Endothelial cell of umbilical vein (primary cell): ENCODE results near the gene CUEDC1. TPM values are rescaled to one million over a fixed set of nuclear protein-coding genes. Genes with fewer than 3 reads are reported as not detected.
A peak's percentile ranks its signal among the peaks of the same experiment; 100 is the strongest.

Experiments
- BruUV-seq: library from RNA; stranded (reverse); fragments of 400-500 nt; replicated peaks from 2 replicates; lab custom pipeline; 2021; lab: Mats Ljungman, UMichigan
- CTCF ChIA-PET: fragments of 300-600, 350-600 bp; sonication (Branson Sonifier 250); formaldehyde crosslinking; loops from one replicate; lab custom pipeline; 2021; ENCODE audit warnings: antibody characterized with exemption, inconsistent platforms; lab: Charles Lee
- POLR2A ChIA-PET: fragments of 300-600, 350-600 bp; sonication (Branson Sonifier 250); formaldehyde crosslinking; loops from one replicate; lab custom pipeline; 2021; ENCODE audit warnings: antibody characterized with exemption, inconsistent platforms; lab: Charles Lee
- DNase-seq: peaks from one replicate; pipeline ENCODE4 v3.0.0-alpha.2; 2011; ENCODE audit warnings: low read depth, low spot score
- FAIRE-seq: peaks from 2 replicates; lab custom pipeline; 2011; peaks lifted over from hg19 to GRCh38; lab: Jason Lieb, UNC
- H2AFZ ChIP-seq: 2 replicates; pipeline ENCODE4 v1.6.0; 2012; ENCODE audit warnings: low read depth, low read length, control low read depth, inconsistent platforms
- H3K27ac ChIP-seq: 2 replicates; pipeline ENCODE4 v1.5.1; 2011; ENCODE audit warnings: low read depth, mild to moderate bottlenecking, control low read depth, low read length, moderate library complexity; ENCODE audit not compliant: insufficient read depth
- H3K27me3 ChIP-seq, 2 experiments: 2 replicates each; pipeline versions ENCODE4 v1.6.0 to v1.6.1; 2011; ENCODE audit warnings: low read length in 2 of 2, mixed read lengths in 1 of 2; ENCODE audit not compliant: control insufficient read depth in 2 of 2, insufficient read depth in 2 of 2
- H3K36me3 ChIP-seq, 2 experiments: 2 replicates in 1 of 2; 3 replicates in 1 of 2; pipeline ENCODE4 v1.5.1; 2011; ENCODE audit warnings: low read length in 2 of 2, mild to moderate bottlenecking in 1 of 2, moderate library complexity in 1 of 2; ENCODE audit not compliant: control insufficient read depth in 2 of 2, insufficient read depth in 2 of 2; ENCODE audit errors: extremely low read depth in 1 of 2
- H3K4me1 ChIP-seq: 3 replicates; pipeline ENCODE4 v1.5.1; 2011; ENCODE audit warnings: mild to moderate bottlenecking, low read length; ENCODE audit not compliant: control insufficient read depth, insufficient read depth; ENCODE audit errors: extremely low read depth
- H3K4me2 ChIP-seq: 2 replicates; pipeline ENCODE4 v1.6.1; 2011; ENCODE audit warnings: low read length, control low read depth, mixed read lengths; ENCODE audit not compliant: insufficient read depth
- H3K4me3 ChIP-seq, 3 experiments: fragments of 200-600 bp in 1 of 3; sonication (generic), shearing (Covaris generic) in 1 of 3; replicated peaks in 1 of 3; 2 replicates each; pipeline ENCODE4 v1.5.1; 2011 to 2016; ENCODE audit warnings: control low read depth in 3 of 3, low read length in 3 of 3, mild to moderate bottlenecking in 2 of 3, inconsistent platforms in 1 of 3, low read depth in 1 of 3, moderate library complexity in 1 of 3; ENCODE audit not compliant: insufficient read depth in 1 of 3
- H3K79me2 ChIP-seq: 2 replicates; pipeline ENCODE4 v1.6.0; 2012; ENCODE audit warnings: low read length, inconsistent platforms; ENCODE audit not compliant: control insufficient read depth, insufficient read depth
- H3K9ac ChIP-seq: replicated peaks from 2 replicates; pipeline ENCODE3; 2011; ENCODE audit warnings: low read length, control low read depth; ENCODE audit not compliant: insufficient read depth; ENCODE audit errors: extremely low read depth
- H3K9me1 ChIP-seq: replicated peaks from 3 replicates; pipeline ENCODE4 v1.6.0; 2011; ENCODE audit warnings: mild to moderate bottlenecking, low read length; ENCODE audit not compliant: control insufficient read depth, insufficient read depth; ENCODE audit errors: extremely low read depth
- H3K9me3 ChIP-seq: replicated peaks from 2 replicates; pipeline ENCODE4 v1.5.1; 2012; ENCODE audit warnings: low read length, inconsistent platforms; ENCODE audit not compliant: control insufficient read depth, insufficient read depth
- H4K20me1 ChIP-seq: replicated peaks from 2 replicates; pipeline ENCODE3; 2011; ENCODE audit warnings: mild to moderate bottlenecking, low read length; ENCODE audit not compliant: control insufficient read depth, insufficient read depth; ENCODE audit errors: extremely low read depth
- EZH2 ChIP-seq: IDR thresholded peaks from 2 replicates; pipeline ENCODE4 v1.6.1; 2012; ENCODE audit warnings: borderline replicate concordance, low read depth, mild to moderate bottlenecking, moderate library complexity, low read length, inconsistent platforms; ENCODE audit not compliant: severe bottlenecking
- FOS ChIP-seq: IDR thresholded peaks from 2 replicates; pipeline ENCODE4 v1.6.1; 2011; ENCODE audit warnings: mild to moderate bottlenecking, low read length, moderate library complexity, borderline replicate concordance; ENCODE audit not compliant: insufficient read depth
- GATA2 ChIP-seq: IDR thresholded peaks from 2 replicates; pipeline ENCODE4 v1.7.0; 2011; ENCODE audit warnings: low read depth, mild to moderate bottlenecking, moderate library complexity, mixed read lengths, low read length; ENCODE audit not compliant: insufficient read length, insufficient read depth
- MAX ChIP-seq: IDR thresholded peaks from 2 replicates; pipeline ENCODE4 v1.6.1; 2011; ENCODE audit not compliant: insufficient read depth, insufficient read length
- MYC ChIP-seq: IDR thresholded peaks from one replicate; pipeline ENCODE4 v1.6.1; 2011; ENCODE audit warnings: mild to moderate bottlenecking, low read depth, low read length
- POLR2A ChIP-seq: IDR thresholded peaks from 2 replicates; pipeline ENCODE4 v1.6.1; 2012; ENCODE audit warnings: low read depth, mild to moderate bottlenecking, control low read depth, low read length
- POLR2AphosphoS5 ChIP-seq: IDR thresholded peaks from 2 replicates; pipeline ENCODE4 v1.6.1; 2012; ENCODE audit warnings: low read depth, mild to moderate bottlenecking, control low read depth, low read length, moderate library complexity; ENCODE audit not compliant: insufficient read depth
- dilution Hi-C: fragments of 300-500 bp; cut with MboI; formaldehyde crosslinking; loops from one replicate; pipeline ENCODE4 v1.15.0; 2019; ENCODE audit warnings: low sequenced_read_pairs; ENCODE audit not compliant: extremely low pct_ligation_motif_present
- intact Hi-C: fragments of 100-400 bp; cut with micrococcal nuclease; formaldehyde crosslinking; loops from one replicate; pipeline ENCODE4 v1.10.0; 2022
- polyA plus RNA-seq, 4 experiments: library from polyadenylated mRNA; depleted of rRNA in 3 of 4; stranded (reverse) in 3 of 4; unstranded in 1 of 4; fragments of >200 nt; gene quantifications; 2 replicates each; pipeline versions ENCODE4 v1.2.1 to v1.2.3, GENCODE V29; 2011 to 2012; ENCODE audit warnings: missing spikeins in 1 of 4
- total RNA-seq: library from RNA; stranded (reverse); gene quantifications from 2 replicates; pipeline ENCODE4 v1.2.3, GENCODE V29; 2021

The CUEDC1 gene
- total and polyA plus RNA-seq, 2 donors (not counting 3 experiments of a cell fraction or from before 2014, with no cell fraction given), result 15.8 to 27.7 TPM

GRCh38 chr17:57876023-57876865 is 79.0 kb downstream of the CUEDC1 start:
- Histone ChIP-seq H3K36me3 (peaks cover 0 to 2% of the 10 kb centered on the region in 2 experiments), H2AFZ (no peak overlapping the region), H3K4me1 (peaks cover 58% of the 10 kb centered on the region), H3K4me3 (no peak overlapping the region), H3K9ac (peak overlapping the region; percentile 40), H3K27me3 (no peaks in the 10 kb centered on the region), H3K4me2 (no peak overlapping the region), H3K27ac (peak overlapping the region; percentile 96), H3K9me3 (no peaks in the 10 kb centered on the region), H3K79me2 (no peaks in the 10 kb centered on the region), H3K9me1 (no peaks in the 10 kb centered on the region), H4K20me1 (no peaks in the 10 kb centered on the region)
- dilution Hi-C loops (no loop called here), intact Hi-C loops (no loop called here)
- no TSS peak for BruUV-seq
- TF ChIP-seq FOS (no peak), POLR2AphosphoS5 (no peak), MAX (no peak), MYC (no peak), POLR2A (peak; percentile 5), EZH2 (no peak), GATA2 (no peak)
- FAIRE-seq (no peak), DNase-seq (no peak)
- POLR2A ChIA-PET, result interaction anchor here (0.8 to 2.0 kb wide), 5 partner anchors 15 to 117 kb away, joined by 3 to 9 read pairs (median 6); no protein-coding TSS in a partner anchor
- CTCF ChIA-PET, result interaction anchor here (0.9 to 11.3 kb wide), 21 partner anchors 9 to 124 kb away, joined by 3 to 202 read pairs (median 5); partner anchors contain the start of genes CUEDC1, MRPS23 and VEZF1
